ENCODE measurements around the gene CAMK1D.

Gene CAMK1D

DNA sequence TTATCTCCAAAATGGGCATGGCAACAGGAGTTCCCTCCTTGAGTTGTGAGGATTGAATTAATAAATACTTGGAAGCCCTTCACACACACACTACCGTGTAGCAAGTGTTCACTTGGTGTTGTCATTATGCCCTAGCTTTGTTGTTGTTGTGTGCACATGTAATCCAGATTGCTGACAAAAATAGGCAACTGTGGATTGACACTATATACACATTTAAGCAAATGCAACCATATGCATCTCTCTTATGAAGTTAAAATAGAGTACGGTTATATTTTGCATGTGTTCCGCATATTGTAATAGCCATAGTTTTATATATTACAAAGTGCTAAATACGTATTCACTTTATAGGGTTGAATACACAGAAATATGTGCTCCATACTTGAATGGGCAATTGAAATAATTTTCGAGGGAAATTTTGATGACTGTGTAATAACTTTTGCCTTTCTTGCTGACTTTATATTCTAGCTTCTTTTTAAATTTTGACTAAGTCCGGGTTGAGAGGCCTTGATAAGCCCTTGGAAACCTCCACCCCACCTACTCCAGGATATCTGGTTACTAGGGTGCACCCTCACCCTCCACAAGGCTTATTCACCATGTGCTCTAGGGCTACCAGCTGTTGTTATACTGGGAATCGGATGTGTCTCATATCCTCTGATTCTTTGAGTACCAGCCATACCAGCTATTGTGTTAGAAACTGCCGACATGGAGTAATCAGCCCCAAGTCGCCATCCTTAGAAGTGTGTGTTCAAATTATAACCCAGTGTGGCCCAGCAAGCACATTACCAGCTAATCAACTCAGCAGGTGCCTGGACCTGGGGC, 265.0 kb downstream of the CAMK1D start:
- H3K9me2 ChIP-seq (ENCODE audit: low read depth, low read length) = no peaks in the 10 kb centered on the region
- H3K9ac ChIP-seq (ENCODE audit: low read length) = no peak overlapping the region
- no peaks in the 10 kb centered on the region for H4K20me1 ChIP-seq (ENCODE audit: insufficient read depth, low read length)
- H3K79me2 ChIP-seq (ENCODE audit: insufficient read depth, low read length) = no peaks in the 10 kb centered on the region
- H2AFZ ChIP-seq (ENCODE audit: low read length) = no peak overlapping the region
- H3F3A ChIP-seq (ENCODE audit: insufficient read depth, low read length) = no peaks in the 10 kb centered on the region
- no peaks in the 10 kb centered on the region for H3K36me3 ChIP-seq (ENCODE audit: insufficient read depth, low read length)
- H3K27me3 ChIP-seq (ENCODE audit: insufficient read depth, low read length) = no peaks in the 10 kb centered on the region
- TF ChIP-seq, protein P1, sequence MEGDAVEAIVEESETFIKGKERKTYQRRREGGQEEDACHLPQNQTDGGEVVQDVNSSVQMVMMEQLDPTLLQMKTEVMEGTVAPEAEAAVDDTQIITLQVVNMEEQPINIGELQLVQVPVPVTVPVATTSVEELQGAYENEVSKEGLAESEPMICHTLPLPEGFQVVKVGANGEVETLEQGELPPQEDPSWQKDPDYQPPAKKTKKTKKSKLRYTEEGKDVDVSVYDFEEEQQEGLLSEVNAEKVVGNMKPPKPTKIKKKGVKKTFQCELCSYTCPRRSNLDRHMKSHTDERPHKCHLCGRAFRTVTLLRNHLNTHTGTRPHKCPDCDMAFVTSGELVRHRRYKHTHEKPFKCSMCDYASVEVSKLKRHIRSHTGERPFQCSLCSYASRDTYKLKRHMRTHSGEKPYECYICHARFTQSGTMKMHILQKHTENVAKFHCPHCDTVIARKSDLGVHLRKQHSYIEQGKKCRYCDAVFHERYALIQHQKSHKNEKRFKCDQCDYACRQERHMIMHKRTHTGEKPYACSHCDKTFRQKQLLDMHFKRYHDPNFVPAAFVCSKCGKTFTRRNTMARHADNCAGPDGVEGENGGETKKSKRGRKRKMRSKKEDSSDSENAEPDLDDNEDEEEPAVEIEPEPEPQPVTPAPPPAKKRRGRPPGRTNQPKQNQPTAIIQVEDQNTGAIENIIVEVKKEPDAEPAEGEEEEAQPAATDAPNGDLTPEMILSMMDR (IDR thresholded peaks at IDR 0.05; ENCODE audit: low read length) = no peak
- no peak for TF ChIP-seq EZH2 (IDR thresholded peaks at IDR 0.05; ENCODE audit: borderline replicate concordance, low read length)
- no peak overlapping the region for H3K4me2 ChIP-seq (ENCODE audit: low read length)
- no peaks in the 10 kb centered on the region for H3K9me3 ChIP-seq (ENCODE audit: low read length)
- H3K4me3 ChIP-seq (ENCODE audit: low read depth, low read length, poor library complexity, severe bottlenecking) = no peak overlapping the region
- no peak overlapping the region for H3K27ac ChIP-seq (ENCODE audit: low read depth, low read length, poor library complexity, severe bottlenecking)
- no peaks in the 10 kb centered on the region for H3K4me1 ChIP-seq (ENCODE audit: insufficient read depth, low read length, severe bottlenecking)

GRCh38 chr10:12615296-12616220, 266.2 kb downstream of the CAMK1D start:
- Histone ChIP-seq H2AFZ (ENCODE audit: low read length) (no peak overlapping the region), H3K27me3 (ENCODE audit: insufficient read depth, low read length) (no peaks in the 10 kb centered on the region), H3F3A (ENCODE audit: insufficient read depth, low read length) (no peaks in the 10 kb centered on the region), H3K9me2 (ENCODE audit: low read depth, low read length) (no peaks in the 10 kb centered on the region), H4K20me1 (ENCODE audit: insufficient read depth, low read length) (no peaks in the 10 kb centered on the region), H3K4me2 (ENCODE audit: low read length) (no peak overlapping the region), H3K4me1 (ENCODE audit: insufficient read depth, low read length, severe bottlenecking) (no peaks in the 10 kb centered on the region), H3K9me3 (ENCODE audit: low read length) (no peaks in the 10 kb centered on the region), H3K4me3 (ENCODE audit: low read depth, low read length, poor library complexity, severe bottlenecking) (no peak overlapping the region), H3K36me3 (ENCODE audit: insufficient read depth, low read length) (no peaks in the 10 kb centered on the region), H3K9ac (ENCODE audit: low read length) (no peak overlapping the region), H3K27ac (ENCODE audit: low read depth, low read length, poor library complexity, severe bottlenecking) (no peak overlapping the region), H3K79me2 (ENCODE audit: insufficient read depth, low read length) (no peaks in the 10 kb centered on the region)
- TF ChIP-seq, protein P1 (IDR thresholded peaks at IDR 0.05; ENCODE audit: low read length) = no peak
- no peak for TF ChIP-seq EZH2 (IDR thresholded peaks at IDR 0.05; ENCODE audit: borderline replicate concordance, low read length)

GRCh38 chr10:12617191-12618175, 268.1 kb downstream of the CAMK1D start:
- Histone ChIP-seq H4K20me1 (ENCODE audit: insufficient read depth, low read length) (no peaks in the 10 kb centered on the region), H3K4me1 (ENCODE audit: insufficient read depth, low read length, severe bottlenecking) (no peaks in the 10 kb centered on the region), H3K36me3 (ENCODE audit: insufficient read depth, low read length) (no peaks in the 10 kb centered on the region), H3K79me2 (ENCODE audit: insufficient read depth, low read length) (no peaks in the 10 kb centered on the region), H3K9me3 (ENCODE audit: low read length) (no peaks in the 10 kb centered on the region), H3K27me3 (ENCODE audit: insufficient read depth, low read length) (no peaks in the 10 kb centered on the region), H2AFZ (ENCODE audit: low read length) (no peak overlapping the region), H3K9me2 (ENCODE audit: low read depth, low read length) (no peaks in the 10 kb centered on the region), H3K4me2 (ENCODE audit: low read length) (no peak overlapping the region), H3K4me3 (ENCODE audit: low read depth, low read length, poor library complexity, severe bottlenecking) (no peak overlapping the region), H3K27ac (ENCODE audit: low read depth, low read length, poor library complexity, severe bottlenecking) (no peak overlapping the region), H3F3A (ENCODE audit: insufficient read depth, low read length) (no peaks in the 10 kb centered on the region), H3K9ac (ENCODE audit: low read length) (no peak overlapping the region)
- TF ChIP-seq, protein P1 (IDR thresholded peaks at IDR 0.05; ENCODE audit: low read length) = no peak
- no peak for TF ChIP-seq EZH2 (IDR thresholded peaks at IDR 0.05; ENCODE audit: borderline replicate concordance, low read length)
